ENCODE data around the gene PRR36. TPM values are rescaled to one million over a fixed set of nuclear protein-coding genes. Genes with fewer than 3 reads are reported as not detected.

The PRR36 gene
- polyA plus RNA-seq, 2 of the 4 experiments (the other 2 are of a cell fraction): 0.04 to 0.35 TPM

DNA sequence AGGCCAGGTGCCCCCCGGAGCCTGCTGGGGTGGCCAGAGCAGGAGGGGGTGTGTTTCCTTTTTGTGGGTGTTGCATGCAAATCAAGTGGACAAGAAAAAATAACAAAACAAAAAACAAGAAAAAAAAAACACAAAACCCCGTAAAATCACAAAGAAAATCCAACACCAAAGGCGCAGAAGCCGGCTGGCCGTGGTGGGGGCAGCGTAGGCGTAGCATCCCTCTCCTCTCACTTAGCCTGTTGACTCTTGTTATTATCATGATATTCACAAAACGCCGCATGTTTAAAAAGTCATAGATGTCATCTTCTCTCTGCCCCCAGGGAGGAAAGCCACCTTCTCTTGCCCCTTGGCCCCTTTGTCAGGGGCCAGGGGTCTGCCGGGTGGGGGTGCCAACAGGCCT is 39.5 kb upstream of the PRR36 start:
- WGBS (ENCODE audit: missing lambda C conversion rate): 89% methylated on average over 10 of the region's 10 CpGs
- ChIA-PET CTCF (no interaction called here), POLR2A (no interaction called here)
- DNase-seq (ENCODE audit: low read depth in 1 of 2, low spot score in 1 of 2): no peak
- no peak overlapping the region for H3K4me3 ChIP-seq
- ATAC-seq: no peak
- FAIRE-seq: no peak
- no peaks in the 10 kb centered on the region for H3K9me3 ChIP-seq
- TF ChIP-seq ZNF302 (CRISPR knock-in tag; IDR thresholded peaks at IDR 0.05): no peak
- no peak for TF ChIP-seq MAZ (IDR thresholded peaks at IDR 0.05; ENCODE audit: borderline replicate concordance, low read depth, low read length)
- no peak overlapping the region for H3K27ac ChIP-seq
- peaks cover 9% of the 10 kb centered on the region for H3K4me1 ChIP-seq
- no peak overlapping the region for H3K4me2 ChIP-seq

DNA sequence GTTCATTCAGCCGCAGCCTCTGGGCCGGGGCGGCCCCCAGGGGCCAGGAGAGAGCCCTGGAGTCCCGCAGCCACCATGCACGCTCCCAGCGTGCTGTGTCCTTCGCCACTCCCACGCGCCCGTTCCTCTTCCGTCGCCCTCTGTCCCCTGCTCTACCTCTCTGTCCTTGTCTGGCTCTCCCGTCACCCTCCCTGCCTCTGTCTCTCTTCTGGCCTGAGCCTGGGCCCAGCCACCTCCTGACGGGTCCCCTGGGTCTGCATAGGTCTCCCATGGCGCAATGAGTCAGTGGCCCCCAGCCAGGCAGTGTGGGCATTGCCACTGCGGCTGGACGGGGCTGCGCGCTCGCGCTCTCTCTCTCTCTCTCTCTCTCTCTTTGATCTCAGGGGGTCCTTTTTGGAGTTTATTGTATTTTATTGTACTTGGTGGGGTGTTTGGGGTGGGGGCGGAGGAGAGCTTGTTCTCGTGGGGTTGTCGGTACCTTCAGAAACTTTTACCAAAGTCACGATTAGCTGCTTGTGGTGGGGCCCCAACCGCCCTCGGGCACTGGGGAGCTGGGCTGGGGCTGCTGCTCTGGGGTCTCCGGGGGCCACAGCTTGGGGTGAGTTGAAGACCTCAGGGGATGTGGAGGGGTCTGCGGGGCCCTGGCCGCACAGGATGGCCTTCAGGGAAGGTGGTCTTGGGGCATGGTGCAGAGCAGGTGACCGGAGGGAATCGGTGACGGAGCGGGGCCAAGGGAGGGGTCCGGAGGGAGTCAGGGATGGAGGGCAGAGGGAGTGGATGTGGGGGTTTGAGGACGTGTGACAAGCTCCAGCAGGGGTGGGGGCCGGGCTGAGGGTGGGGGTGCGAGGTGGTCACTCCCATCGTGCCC is 38.7 kb upstream of the PRR36 start:
- Histone ChIP-seq H3K4me1 (peaks cover 9% of the 10 kb centered on the region), H3K4me2 (no peak overlapping the region), H3K27ac (no peak overlapping the region), H3K4me3 (no peak overlapping the region), H3K9me3 (no peaks in the 10 kb centered on the region)
- DNase-seq (ENCODE audit: low read depth in 1 of 2, low spot score in 1 of 2) (no peak), ATAC-seq (no peak), FAIRE-seq (no peak)
- ChIA-PET CTCF (interaction anchor here (1.8 to 2.1 kb wide), 2 partner anchors 9 to 45 kb away, joined by 6 to 8 read pairs; partner anchors contain the start of gene MAP2K7), POLR2A (interaction anchor here (1.7 kb wide), 1 partner anchor 10 kb away, joined by 5 read pairs; the partner anchor contains the start of gene MAP2K7)
- no peak for TF ChIP-seq KDM5A (IDR thresholded peaks at IDR 0.05)
- TF ChIP-seq CBX8 (IDR thresholded peaks at IDR 0.05): no peak
- TF ChIP-seq JUN (IDR thresholded peaks at IDR 0.05): no peak
- no peak for TF ChIP-seq ZC3H11A (IDR thresholded peaks at IDR 0.05)
- no peak for TF ChIP-seq RCOR1 (IDR thresholded peaks at IDR 0.05; ENCODE audit: low read depth, low read length)
- no peak for TF ChIP-seq POLR2A (IDR thresholded peaks at IDR 0.05; ENCODE audit: low read length)
- TF ChIP-seq CHD4 (IDR thresholded peaks at IDR 0.05; ENCODE audit: borderline replicate concordance): no peak
- no peak for TF ChIP-seq PHF8 (IDR thresholded peaks at IDR 0.05; ENCODE audit: borderline replicate concordance, low read depth)
- TF ChIP-seq EHF (CRISPR knock-in tag; IDR thresholded peaks at IDR 0.05): no peak
- TF ChIP-seq, protein P1, sequence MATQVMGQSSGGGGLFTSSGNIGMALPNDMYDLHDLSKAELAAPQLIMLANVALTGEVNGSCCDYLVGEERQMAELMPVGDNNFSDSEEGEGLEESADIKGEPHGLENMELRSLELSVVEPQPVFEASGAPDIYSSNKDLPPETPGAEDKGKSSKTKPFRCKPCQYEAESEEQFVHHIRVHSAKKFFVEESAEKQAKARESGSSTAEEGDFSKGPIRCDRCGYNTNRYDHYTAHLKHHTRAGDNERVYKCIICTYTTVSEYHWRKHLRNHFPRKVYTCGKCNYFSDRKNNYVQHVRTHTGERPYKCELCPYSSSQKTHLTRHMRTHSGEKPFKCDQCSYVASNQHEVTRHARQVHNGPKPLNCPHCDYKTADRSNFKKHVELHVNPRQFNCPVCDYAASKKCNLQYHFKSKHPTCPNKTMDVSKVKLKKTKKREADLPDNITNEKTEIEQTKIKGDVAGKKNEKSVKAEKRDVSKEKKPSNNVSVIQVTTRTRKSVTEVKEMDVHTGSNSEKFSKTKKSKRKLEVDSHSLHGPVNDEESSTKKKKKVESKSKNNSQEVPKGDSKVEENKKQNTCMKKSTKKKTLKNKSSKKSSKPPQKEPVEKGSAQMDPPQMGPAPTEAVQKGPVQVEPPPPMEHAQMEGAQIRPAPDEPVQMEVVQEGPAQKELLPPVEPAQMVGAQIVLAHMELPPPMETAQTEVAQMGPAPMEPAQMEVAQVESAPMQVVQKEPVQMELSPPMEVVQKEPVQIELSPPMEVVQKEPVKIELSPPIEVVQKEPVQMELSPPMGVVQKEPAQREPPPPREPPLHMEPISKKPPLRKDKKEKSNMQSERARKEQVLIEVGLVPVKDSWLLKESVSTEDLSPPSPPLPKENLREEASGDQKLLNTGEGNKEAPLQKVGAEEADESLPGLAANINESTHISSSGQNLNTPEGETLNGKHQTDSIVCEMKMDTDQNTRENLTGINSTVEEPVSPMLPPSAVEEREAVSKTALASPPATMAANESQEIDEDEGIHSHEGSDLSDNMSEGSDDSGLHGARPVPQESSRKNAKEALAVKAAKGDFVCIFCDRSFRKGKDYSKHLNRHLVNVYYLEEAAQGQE (IDR thresholded peaks at IDR 0.05): no peak
- TF ChIP-seq ZFP36 (IDR thresholded peaks at IDR 0.05; ENCODE audit: borderline replicate concordance, partially characterized antibody): no peak
- no peak for TF ChIP-seq KDM1A (IDR thresholded peaks at IDR 0.05; ENCODE audit: low read depth)
- no peak for TF ChIP-seq ZNF302 (CRISPR knock-in tag; IDR thresholded peaks at IDR 0.05)
- no peak for TF ChIP-seq FOXS1 (CRISPR knock-in tag; IDR thresholded peaks at IDR 0.05)
- WGBS (ENCODE audit: missing lambda C conversion rate): 93% methylated on average over 33 of the region's 39 CpGs

DNA sequence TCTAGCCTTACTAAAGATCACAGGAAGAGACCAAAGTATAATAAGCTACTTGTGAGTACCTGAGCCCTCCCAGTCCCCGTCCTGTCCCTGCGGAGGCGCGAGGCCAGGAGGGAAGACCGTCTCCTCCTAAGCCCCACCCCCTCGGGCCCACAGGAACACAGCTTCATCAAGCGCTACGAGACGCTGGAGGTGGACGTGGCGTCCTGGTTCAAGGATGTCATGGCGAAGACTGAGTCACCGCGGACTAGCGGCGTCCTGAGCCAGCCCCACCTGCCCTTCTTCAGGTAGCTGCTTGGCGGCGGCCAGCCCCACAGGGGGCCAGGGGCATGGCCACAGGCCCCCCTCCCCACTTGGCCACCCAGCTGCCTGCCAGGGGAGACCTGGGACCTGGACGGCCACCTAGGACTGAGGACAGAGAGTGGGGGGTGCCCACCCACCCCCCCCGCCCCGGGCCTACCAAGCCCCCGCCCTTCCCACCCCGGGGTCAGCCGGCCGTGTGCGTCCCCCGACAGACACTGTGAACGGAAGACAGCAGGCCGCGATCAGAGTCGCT is 38.0 kb upstream of the PRR36 start:
- ChIA-PET POLR2A (interaction anchor here (1.7 kb wide), 1 partner anchor 9 kb away, joined by 5 read pairs; the partner anchor contains the start of gene MAP2K7), CTCF (interaction anchor here (1.2 to 2.1 kb wide), 3 partner anchors 8 to 44 kb away, joined by 3 to 8 read pairs (median 6); partner anchors contain the start of gene MAP2K7)
- no peak for DNase-seq (ENCODE audit: low read depth in 1 of 2, low spot score in 1 of 2)
- no peak for FAIRE-seq
- H3K27ac ChIP-seq: no peak overlapping the region
- peaks cover 6% of the 10 kb centered on the region for H3K4me1 ChIP-seq
- H3K4me3 ChIP-seq: no peak overlapping the region
- no peak for TF ChIP-seq PHF8 (IDR thresholded peaks at IDR 0.05; ENCODE audit: borderline replicate concordance, low read depth)
- no peak for TF ChIP-seq SREBF2 (IDR thresholded peaks at IDR 0.05)
- no peak for TF ChIP-seq MAZ (IDR thresholded peaks at IDR 0.05; ENCODE audit: borderline replicate concordance, low read depth, low read length)
- TF ChIP-seq HOXB5 (CRISPR knock-in tag; IDR thresholded peaks at IDR 0.05): no peak
- no peak for TF ChIP-seq POLR2A (IDR thresholded peaks at IDR 0.05; ENCODE audit: low read length)
- no peak for TF ChIP-seq SMC3 (IDR thresholded peaks at IDR 0.05)
- TF ChIP-seq, protein P2, sequence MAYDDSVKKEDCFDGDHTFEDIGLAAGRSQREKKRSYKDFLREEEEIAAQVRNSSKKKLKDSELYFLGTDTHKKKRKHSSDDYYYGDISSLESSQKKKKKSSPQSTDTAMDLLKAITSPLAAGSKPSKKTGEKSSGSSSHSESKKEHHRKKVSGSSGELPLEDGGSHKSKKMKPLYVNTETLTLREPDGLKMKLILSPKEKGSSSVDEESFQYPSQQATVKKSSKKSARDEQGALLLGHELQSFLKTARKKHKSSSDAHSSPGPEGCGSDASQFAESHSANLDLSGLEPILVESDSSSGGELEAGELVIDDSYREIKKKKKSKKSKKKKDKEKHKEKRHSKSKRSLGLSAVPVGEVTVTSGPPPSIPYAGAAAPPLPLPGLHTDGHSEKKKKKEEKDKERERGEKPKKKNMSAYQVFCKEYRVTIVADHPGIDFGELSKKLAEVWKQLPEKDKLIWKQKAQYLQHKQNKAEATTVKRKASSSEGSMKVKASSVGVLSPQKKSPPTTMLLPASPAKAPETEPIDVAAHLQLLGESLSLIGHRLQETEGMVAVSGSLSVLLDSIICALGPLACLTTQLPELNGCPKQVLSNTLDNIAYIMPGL (CRISPR knock-in tag; IDR thresholded peaks at IDR 0.05; ENCODE audit: borderline replicate concordance): no peak
- TF ChIP-seq POLR2AphosphoS2 (conservative IDR thresholded peaks at IDR 0.05; ENCODE audit: low read length): no peak
- TF ChIP-seq EP300 (IDR thresholded peaks at IDR 0.05): no peak
- H3K9me3 ChIP-seq: no peaks in the 10 kb centered on the region
- no peak for ATAC-seq
- no peak overlapping the region for H3K4me2 ChIP-seq
- 93% methylated on average over 17 of the region's 31 CpGs for whole genome bisulfite sequencing (ENCODE audit: missing lambda C conversion rate)
